Activated T-helper 1 cell treated with anti-CD3 and anti-CD28 coated beads, Interleukin-12 subunit alpha, Interleukin-12 subunit beta, Interleukin-2, Interleukin-4 antibody, amounts not matched to agents 30 ng/mL and 10 ng/mL and 1 ng/mL, durations not matched to agents 14 hours and 24 hours and 36 hours (primary cell): ENCODE results near the gene LRMDA. TPM values are rescaled to one million over a fixed set of nuclear protein-coding genes. Genes with fewer than 3 reads are reported as not detected.

ENCODE experiments used
- DNase-seq: peaks from one replicate; pipeline ENCODE4 v3.0.0; 2021; ENCODE audit warnings: low spot score
- H3K27ac Mint-ChIP-seq: one replicate; pipeline ENCODE4 v1.8.0; 2021; ENCODE audit warnings: mild to moderate bottlenecking, mixed read lengths
- H3K27me3 Mint-ChIP-seq: one replicate; pipeline ENCODE4 v1.8.0; 2022; ENCODE audit warnings: mild to moderate bottlenecking, moderate library complexity, mixed read lengths; ENCODE audit not compliant: insufficient read depth
- H3K36me3 Mint-ChIP-seq: one replicate; pipeline ENCODE4 v1.8.0; 2021; ENCODE audit warnings: low read depth, mixed read lengths
- H3K4me1 Mint-ChIP-seq: one replicate; pipeline ENCODE4 v1.8.0; 2021; ENCODE audit warnings: low read depth, mixed read lengths
- H3K4me3 Mint-ChIP-seq: one replicate; pipeline ENCODE4 v1.8.0; 2021; ENCODE audit warnings: mild to moderate bottlenecking, moderate library complexity, mixed read lengths
- H3K9me3 Mint-ChIP-seq: one replicate; pipeline ENCODE4 v1.8.0; 2021; ENCODE audit warnings: mixed read lengths
- intact Hi-C: fragments of 100-400 bp; cut with micrococcal nuclease; formaldehyde crosslinking; loops from one replicate; pipeline ENCODE4 v1.15.1; 2024
- total RNA-seq: library from RNA; stranded (reverse); gene quantifications from 2 replicates; pipeline ENCODE4 v1.2.3, GENCODE V29; 2022

The LRMDA gene
- total RNA-seq, 1 donor from 2014 or later = not detected

DNA sequence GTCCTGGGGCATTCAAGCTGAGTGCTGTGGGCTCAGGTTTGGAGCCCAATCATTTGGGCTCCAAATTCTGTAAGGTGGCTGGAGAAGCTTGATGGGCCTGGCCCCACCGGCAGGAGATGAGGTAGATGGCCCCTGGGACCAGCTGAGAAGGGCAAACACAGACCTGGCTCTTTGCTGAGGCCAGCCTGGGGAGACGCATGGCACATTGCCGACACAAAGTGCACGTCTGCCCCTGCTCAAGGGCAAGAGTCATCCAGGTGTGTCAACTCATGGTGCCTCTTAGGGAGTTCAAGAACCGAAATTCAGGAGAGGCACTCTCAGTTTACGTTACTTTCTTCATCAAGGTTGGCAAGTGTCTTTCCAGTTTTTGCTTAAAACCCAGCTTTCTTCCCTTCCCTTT lies 227.5 kb downstream of the LRMDA start:
- intact Hi-C loops = no loop called here
- Mint-ChIP-seq H3K27me3 (no peaks in the 10 kb centered on the region), H3K27ac (no peak overlapping the region), H3K4me1 (no peaks in the 10 kb centered on the region), H3K9me3 (no peaks in the 10 kb centered on the region), H3K4me3 (no peak overlapping the region), H3K36me3 (no peaks in the 10 kb centered on the region)
- no peak for DNase-seq

DNA sequence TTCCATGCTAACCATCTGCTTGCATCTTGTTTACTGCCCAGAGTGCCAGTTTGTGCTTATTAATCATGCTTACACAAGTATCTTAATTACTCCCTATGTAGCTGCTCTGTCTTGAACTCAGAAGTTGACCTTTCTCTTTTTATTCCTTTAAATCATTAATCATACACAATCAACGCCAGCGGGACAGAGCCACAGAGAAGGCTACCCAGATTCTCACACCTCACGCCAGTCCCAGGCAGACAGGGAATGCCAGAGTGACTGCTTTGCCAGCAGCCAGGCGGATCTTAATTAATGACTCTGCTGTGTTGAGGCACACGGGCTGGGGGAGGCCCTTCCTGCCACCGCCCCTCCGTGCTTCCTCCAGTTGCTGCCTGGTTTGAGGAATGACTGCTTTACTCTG lies 229.4 kb downstream of the LRMDA start:
- no peaks in the 10 kb centered on the region for H3K4me1 Mint-ChIP-seq
- no peak overlapping the region for H3K4me3 Mint-ChIP-seq
- intact Hi-C loops = no loop called here
- no peak for DNase-seq
- H3K9me3 Mint-ChIP-seq = no peaks in the 10 kb centered on the region
- H3K36me3 Mint-ChIP-seq = no peaks in the 10 kb centered on the region
- H3K27me3 Mint-ChIP-seq = no peaks in the 10 kb centered on the region
- no peak overlapping the region for H3K27ac Mint-ChIP-seq

DNA sequence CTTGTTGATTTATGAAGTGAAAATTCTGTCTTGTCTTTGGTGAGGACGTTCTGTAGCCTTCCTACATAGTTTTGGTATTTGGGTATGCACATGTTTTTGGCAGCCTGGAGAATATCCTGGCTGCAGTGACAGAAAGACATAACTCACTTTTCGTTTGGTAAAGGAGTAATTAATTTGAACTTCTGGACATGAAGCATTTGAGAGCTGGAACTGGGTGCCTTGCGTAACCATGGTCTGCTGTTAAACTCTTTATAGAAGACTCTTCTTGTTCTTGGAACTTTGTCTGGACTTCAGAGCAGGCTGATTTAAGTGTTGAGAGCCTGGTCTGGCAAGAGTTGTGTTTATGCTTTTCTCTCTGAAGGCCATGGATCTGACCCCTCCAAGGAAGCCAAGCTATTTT lies 231.3 kb downstream of the LRMDA start:
- H3K27ac Mint-ChIP-seq = no peak overlapping the region
- no peak overlapping the region for H3K4me3 Mint-ChIP-seq
- H3K27me3 Mint-ChIP-seq = no peaks in the 10 kb centered on the region
- H3K4me1 Mint-ChIP-seq = no peaks in the 10 kb centered on the region
- no peak for DNase-seq
- H3K36me3 Mint-ChIP-seq = no peaks in the 10 kb centered on the region
- H3K9me3 Mint-ChIP-seq = no peaks in the 10 kb centered on the region
- intact Hi-C loops = no loop called here

DNA sequence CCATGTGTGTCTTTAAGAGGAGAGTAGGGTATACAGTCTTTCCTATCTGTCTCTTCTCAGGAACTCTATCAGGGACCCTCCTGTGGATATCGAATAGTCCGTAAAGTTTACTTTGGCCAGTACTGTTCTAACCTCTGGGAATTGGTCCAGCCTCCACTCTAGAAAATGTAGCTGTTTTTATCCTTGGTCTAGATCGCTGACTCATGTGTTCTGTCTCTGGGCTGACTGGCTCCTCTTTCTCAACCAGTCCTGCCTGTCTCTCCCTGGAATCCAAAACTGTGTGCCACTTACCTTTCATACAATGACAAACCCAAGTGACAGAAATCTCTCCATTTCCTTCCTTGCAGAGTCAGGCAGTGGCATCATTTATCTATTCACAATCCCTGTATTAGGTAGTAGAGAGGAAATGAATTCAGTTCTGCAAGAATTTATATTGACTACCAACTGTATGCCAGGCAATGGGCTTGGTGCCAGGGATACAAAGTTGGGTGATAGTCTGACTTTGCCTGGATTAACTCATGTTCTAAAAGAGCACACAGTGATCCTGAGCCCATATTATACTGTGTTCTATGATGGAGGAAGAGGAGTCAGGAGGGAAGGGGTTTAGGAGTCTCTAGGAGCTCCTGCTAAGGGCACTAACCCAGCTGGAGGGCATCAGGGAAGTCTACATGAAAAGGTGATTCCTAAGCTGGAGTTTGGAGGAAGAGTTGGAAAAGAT lies 232.7 kb downstream of the LRMDA start:
- Mint-ChIP-seq H3K27ac (no peak overlapping the region), H3K36me3 (no peaks in the 10 kb centered on the region), H3K4me3 (no peak overlapping the region), H3K27me3 (peaks cover 2% of the 10 kb centered on the region), H3K4me1 (no peaks in the 10 kb centered on the region), H3K9me3 (no peaks in the 10 kb centered on the region)
- DNase-seq = no peak
- intact Hi-C loops = no loop called here

DNA sequence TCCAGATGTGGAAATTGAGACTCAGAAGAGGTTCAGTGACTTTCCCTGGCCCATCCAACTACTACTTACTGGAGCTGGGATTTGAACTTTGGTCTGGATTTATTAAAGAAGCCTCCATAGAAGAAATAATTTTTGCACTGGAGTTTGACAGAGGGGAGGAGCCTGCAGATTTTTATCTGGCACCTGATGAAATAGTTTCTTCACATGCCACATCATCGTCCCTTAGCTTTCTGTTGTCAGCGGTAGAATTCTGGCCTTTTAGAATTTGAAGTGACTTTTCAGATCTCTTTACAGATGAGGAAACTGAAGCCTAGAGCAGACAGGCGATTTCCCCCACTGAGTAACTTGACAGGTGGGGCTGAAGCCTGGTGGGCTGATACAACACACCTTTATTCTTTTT lies 233.5 kb downstream of the LRMDA start:
- no peaks in the 10 kb centered on the region for H3K4me1 Mint-ChIP-seq
- no peak overlapping the region for H3K4me3 Mint-ChIP-seq
- no peaks in the 10 kb centered on the region for H3K9me3 Mint-ChIP-seq
- no peak for DNase-seq
- no peaks in the 10 kb centered on the region for H3K36me3 Mint-ChIP-seq
- peaks cover 2% of the 10 kb centered on the region for H3K27me3 Mint-ChIP-seq
- no peak overlapping the region for H3K27ac Mint-ChIP-seq
- intact Hi-C loops = no loop called here

DNA sequence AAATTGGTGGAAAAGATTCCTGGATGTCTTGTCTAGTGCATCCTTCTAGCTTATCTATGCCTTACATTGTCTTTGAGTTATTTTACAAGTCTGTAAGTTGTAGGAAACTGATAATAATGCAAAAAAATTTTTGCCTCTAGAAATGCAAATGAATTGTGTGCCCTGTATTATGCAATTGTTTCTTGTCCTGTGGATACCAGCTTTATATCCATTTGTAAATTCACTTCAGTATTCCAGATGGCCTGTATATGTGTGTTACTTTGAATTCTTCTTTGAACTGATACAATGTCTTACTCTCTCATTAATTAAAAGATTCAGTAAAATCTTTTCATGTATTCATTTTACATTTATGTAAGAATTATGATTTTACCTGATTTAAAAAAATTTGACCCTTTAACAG lies 234.3 kb downstream of the LRMDA start:
- Mint-ChIP-seq H3K9me3 (no peaks in the 10 kb centered on the region), H3K4me3 (no peak overlapping the region), H3K4me1 (no peaks in the 10 kb centered on the region), H3K27ac (no peak overlapping the region), H3K36me3 (no peaks in the 10 kb centered on the region), H3K27me3 (peaks cover 3% of the 10 kb centered on the region)
- no peak for DNase-seq
- intact Hi-C loops = no loop called here

DNA sequence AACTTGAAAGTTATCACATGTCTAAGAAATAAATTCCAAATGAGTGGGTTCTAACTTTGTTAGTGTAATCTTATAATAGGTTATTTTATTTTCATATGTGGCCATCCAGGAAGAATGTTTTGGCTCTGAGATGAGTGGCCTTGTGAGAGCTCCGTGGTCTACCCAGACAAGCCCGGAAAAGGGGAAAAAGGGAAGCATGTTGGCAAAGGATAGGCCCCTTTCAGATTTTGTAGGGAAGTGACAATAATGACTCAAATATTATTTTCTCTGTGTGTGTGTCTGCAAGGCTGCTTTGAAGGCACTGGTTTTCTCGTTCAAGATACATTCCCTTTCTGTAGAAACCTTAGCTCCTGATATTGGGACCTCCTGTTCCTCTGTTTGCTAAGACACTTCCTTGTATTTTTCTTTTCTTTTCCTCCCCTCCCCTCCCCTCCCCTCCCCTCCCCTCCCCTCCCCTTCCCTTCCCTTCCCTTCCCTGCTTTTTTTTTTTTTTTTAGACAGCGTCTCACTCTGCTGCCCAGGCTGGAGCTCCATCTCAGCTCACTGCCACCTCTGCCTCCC lies 240.8 kb downstream of the LRMDA start:
- no peak for DNase-seq
- intact Hi-C loops = no loop called here
- Mint-ChIP-seq H3K9me3 (no peaks in the 10 kb centered on the region), H3K4me3 (no peak overlapping the region), H3K36me3 (no peaks in the 10 kb centered on the region), H3K27me3 (peaks cover 3% of the 10 kb centered on the region), H3K4me1 (no peaks in the 10 kb centered on the region), H3K27ac (no peak overlapping the region)

DNA sequence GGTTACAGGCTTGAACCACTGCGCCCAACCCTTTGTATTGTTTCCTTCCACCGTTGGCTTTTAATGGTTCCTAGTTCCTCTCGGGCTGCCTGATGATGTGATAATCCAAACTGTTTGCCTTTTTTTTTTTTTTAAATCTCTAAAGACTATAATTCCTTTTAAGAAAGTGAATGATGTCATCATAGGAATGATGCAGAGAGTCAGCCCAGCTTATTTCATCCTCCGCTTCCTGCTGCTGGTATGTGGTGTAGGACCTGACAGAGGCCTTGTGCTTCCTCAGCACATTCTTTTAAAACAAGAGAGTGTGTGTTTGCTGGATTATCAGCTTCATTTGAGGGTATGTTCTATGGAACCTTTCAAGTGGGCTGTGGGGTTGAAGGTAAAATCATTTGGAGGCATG lies 241.4 kb downstream of the LRMDA start:
- Mint-ChIP-seq H3K27me3 (peaks cover 3% of the 10 kb centered on the region), H3K9me3 (no peaks in the 10 kb centered on the region), H3K4me3 (no peak overlapping the region), H3K36me3 (no peaks in the 10 kb centered on the region), H3K27ac (no peak overlapping the region), H3K4me1 (no peaks in the 10 kb centered on the region)
- no peak for DNase-seq
- intact Hi-C loops = no loop called here

DNA sequence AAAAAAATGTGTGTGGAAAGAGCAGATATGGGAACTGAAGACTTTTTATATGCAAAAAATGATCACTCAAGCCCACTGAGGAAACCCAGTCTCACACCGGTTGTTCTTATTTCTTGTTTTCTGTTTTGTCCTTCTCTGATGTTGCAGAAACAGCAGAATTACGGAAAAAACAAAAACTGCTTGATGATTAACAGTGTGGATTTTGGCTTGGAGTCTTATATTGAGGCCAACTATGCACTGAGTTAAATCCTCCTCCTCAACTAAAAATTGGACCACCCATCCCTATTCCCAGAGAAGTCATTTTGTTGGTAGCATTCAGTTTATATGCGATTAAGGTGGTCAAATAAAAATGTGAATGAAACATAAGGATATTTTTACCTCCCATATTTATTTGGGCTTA lies 246.1 kb downstream of the LRMDA start:
- Mint-ChIP-seq H3K9me3 (no peaks in the 10 kb centered on the region), H3K4me1 (no peaks in the 10 kb centered on the region), H3K4me3 (no peak overlapping the region), H3K27ac (no peak overlapping the region), H3K36me3 (no peaks in the 10 kb centered on the region), H3K27me3 (no peaks in the 10 kb centered on the region)
- intact Hi-C loops = no loop called here
- DNase-seq = no peak

DNA sequence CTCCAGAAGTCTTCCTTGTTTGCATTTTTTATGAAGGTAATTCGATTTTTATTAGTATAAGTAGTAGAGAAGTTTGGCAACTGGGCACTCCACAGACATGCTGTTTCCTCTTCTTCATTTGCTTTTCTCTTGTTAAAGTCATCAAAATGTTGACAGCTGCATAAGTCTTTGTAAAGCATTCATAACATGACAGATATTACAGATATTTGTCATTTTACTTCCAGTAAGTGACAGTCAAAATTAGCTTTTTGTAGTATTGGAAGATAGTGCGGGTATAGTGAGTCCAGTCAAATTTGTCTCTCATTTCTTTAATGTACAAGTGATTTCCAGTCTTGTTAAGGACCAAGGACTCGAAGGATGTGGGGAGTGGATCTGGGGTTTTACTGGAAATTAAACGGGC lies 247.1 kb downstream of the LRMDA start:
- DNase-seq = no peak
- Mint-ChIP-seq H3K4me1 (no peaks in the 10 kb centered on the region), H3K9me3 (no peaks in the 10 kb centered on the region), H3K27ac (no peak overlapping the region), H3K36me3 (no peaks in the 10 kb centered on the region), H3K27me3 (no peaks in the 10 kb centered on the region), H3K4me3 (no peak overlapping the region)
- intact Hi-C loops = no loop called here

DNA sequence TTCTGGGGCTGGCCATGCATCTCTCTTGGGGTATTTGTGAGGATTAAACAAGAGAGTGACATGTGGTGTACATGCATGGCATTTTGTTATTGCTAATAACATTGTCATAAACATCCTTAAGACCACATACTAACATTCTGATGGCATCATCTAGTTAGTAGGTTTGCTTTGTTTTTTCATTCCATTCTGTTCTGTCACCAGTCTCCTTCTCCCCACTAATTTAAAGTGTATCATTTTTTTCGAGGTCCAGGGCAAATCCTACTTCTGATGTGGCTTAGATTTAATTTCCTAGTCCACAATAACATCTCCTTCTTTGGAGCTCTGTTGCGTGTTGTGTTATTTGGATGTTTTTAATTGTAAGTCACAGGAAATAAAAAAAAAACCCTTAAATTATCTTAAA lies 248.1 kb downstream of the LRMDA start:
- Mint-ChIP-seq H3K36me3 (no peaks in the 10 kb centered on the region), H3K27ac (no peak overlapping the region), H3K27me3 (no peaks in the 10 kb centered on the region), H3K4me3 (no peak overlapping the region), H3K4me1 (no peaks in the 10 kb centered on the region), H3K9me3 (no peaks in the 10 kb centered on the region)
- intact Hi-C loops = no loop called here
- DNase-seq = no peak

DNA sequence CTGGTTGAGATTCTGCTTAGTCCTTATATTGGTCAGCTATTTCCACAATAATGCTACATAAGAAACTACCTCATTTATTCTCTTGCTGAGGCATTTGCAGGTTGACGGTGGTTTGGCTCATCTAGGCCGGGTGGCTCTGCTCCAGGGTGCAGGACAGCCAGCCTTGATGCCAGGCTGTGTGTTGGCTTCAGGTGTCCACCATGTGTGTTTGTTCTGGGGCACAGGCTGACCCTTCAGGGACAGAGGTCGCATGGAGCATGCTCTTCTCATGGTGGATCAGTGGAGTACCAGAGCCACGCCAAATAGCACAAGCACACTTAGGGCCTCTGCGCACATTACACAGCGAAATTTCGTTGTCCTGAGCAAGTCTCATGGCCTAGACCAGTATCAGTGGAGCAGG lies 249.9 kb downstream of the LRMDA start:
- no peak overlapping the region for H3K27ac Mint-ChIP-seq
- intact Hi-C loops = no loop called here
- no peak overlapping the region for H3K4me3 Mint-ChIP-seq
- H3K9me3 Mint-ChIP-seq = no peaks in the 10 kb centered on the region
- no peak for DNase-seq
- H3K4me1 Mint-ChIP-seq = no peaks in the 10 kb centered on the region
- no peaks in the 10 kb centered on the region for H3K27me3 Mint-ChIP-seq
- H3K36me3 Mint-ChIP-seq = no peaks in the 10 kb centered on the region

DNA sequence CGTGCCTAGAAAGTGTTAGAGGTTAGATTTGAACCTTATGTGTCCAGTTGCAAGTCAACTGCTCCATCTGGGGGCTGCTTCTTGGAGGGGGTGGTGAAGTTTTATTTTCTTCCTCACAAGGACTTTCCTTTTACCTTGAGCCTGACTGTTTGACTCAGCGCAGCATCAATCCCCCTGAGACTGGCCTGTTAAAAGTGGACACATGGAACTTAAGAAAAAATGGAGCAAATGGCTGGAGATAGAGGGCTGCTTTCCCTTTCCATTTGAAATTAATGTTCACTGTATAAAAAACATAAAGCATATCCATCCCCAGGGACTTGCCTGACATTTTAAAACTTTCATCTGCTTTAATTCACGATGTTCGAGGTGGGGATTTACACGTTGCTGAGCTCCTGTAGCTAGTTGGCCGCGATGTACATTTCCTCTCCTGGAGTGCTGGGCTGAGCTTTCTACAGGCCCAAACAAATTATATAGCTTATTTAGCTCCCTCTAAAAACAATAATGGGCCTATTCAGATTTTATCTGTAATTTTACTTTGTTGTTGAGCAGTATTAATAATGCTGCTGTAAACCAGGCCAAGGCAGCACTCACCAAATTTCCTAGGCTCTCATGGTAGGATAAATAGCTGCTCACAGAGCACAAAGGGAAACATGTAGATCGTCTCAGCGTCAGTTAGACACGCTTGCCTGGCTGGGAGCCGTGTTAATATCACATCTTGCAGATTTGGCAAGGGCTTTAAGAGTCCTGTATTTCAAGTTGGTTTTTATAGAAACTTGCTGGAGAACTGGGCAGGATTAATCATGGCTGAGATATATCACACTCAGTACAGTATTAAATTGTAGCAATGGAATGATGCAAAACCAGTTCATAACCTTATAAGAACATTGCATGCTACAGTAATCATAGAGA lies 251.5 kb downstream of the LRMDA start:
- H3K27ac Mint-ChIP-seq = no peak overlapping the region
- no peak overlapping the region for H3K4me3 Mint-ChIP-seq
- H3K27me3 Mint-ChIP-seq = no peaks in the 10 kb centered on the region
- no peaks in the 10 kb centered on the region for H3K9me3 Mint-ChIP-seq
- intact Hi-C loops = no loop called here
- H3K4me1 Mint-ChIP-seq = no peaks in the 10 kb centered on the region
- H3K36me3 Mint-ChIP-seq = no peaks in the 10 kb centered on the region
- DNase-seq = no peak
